GM19324 (cell line): ENCODE results near the gene CACNB4.
A peak's percentile ranks its signal among the peaks of the same experiment; 100 is the strongest.

ENCODE experiments used
- ATAC-seq: cut with Tn5 transposase; IDR thresholded peaks from one replicate; pipeline ENCODE4 v1.9.1; 2021; ENCODE audit warnings: mild to moderate bottlenecking, moderate library complexity; ENCODE audit not compliant: unreplicated experiment, low FRiP score

CACNB4 gene

DNA sequence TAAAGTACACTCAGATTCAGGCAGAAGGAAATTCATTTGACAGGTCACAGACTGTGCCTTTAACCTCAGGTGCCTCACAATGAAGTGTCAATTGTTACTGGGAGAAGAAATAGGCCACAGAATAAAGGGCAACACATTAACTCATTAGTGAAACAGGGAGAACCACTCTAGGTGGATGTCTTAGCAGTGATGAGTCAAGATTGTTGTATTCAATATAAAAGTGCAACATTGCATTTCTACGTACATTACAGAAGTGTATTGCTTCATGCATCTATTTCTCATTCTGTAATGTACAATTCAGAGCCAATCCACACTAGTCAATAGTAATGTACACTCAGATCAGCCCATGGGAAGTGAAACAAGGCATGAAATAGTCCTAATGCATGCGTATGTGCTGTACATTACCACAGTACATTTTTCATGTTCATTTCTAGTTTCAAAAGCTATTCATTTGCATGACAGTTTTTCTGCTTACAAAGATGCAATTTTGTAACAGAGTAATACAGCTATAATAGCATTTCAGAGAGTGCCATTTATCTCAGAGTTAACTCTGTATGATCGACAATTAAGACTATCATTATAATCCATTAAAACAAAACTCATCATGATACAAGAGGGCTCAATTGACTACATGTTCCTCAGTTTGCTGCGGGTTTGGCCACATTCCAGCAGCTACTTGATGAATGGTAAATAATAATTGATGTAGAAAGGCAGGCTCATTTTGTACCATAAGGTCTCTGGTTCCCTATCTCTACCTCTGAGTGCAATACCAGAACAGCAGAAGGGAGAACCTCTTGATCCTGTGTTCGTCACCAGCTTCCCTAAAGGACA, 258.4 kb downstream of the CACNB4 start:
- peak; percentile 95 for ATAC-seq

DNA sequence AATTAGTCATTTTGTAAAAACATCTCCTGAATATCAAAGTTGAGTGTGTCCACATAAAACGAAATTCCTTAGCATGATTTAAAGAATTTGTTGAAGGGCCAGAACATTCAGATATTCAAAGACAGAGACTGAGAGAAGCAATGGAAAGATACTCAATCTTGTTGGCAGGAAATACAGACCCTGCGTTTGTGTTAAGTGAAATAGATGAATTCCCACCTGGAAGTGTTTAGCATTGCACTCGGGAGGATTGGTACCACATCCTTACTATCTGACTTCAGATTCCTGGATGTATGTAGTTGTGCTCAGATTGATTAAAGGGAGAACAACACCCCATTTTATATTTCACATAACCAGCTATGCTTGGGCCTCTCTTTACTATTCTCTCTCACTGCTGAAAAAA, 260.9 kb downstream of the CACNB4 start:
- ATAC-seq: no peak

DNA sequence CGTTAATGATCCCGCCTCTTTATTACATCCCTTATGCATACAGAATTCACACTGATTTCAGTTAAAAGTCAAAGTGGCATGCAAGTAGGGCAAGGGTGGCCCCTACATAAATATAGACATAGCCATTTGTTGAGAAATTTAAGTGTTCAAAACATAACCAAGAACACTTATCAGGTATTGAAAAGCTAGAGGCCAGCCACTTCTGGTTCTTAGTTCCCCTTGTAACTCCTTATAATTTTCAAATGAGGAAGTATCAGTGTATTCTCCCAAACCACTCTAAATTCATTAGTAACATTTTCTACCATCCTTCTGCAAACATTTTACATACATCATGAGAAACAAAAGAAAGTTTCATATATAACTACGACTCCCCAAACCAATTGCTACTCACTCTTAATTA, 264.9 kb downstream of the CACNB4 start:
- no peak for ATAC-seq

DNA sequence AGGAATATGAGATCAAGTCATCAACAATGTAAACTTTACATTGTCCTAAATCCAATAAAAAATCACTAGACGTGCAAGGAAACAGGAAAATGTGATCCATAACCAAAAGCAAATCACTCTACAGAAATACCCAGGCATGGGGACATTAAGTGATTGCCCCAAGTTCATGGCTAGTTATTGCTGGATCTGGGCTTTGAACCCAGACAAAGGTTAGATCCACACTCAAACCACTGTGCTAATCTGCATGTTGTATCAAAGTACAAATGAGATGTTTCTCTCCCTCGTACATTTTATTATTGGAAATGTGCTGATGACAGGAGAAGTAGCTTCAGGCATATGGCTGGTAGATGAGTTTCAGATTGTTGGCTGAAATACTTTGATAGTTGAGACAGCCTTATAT, 267.9 kb downstream of the CACNB4 start:
- no peak for ATAC-seq

DNA sequence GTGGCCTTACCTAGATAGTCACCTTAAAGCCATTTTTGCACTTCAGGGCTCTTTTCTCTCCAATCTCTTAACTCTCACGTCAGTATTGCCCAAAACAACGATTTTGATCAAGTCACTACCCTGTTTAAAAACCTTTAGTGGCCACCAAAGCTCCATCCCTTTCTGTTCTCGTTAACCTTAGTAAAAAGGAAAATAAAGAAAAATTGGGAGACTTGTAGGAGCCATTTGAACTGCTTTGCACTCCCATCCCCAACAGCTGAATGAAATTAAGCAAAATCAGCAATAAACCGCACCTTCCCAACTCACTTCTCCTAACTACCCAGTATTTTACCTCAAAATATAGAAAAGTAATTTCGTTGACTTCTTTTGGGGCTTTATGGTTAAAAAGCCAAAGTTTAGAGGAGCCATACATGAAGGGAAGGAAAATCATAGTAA, 269.9 kb downstream of the CACNB4 start:
- ATAC-seq: no peak

DNA sequence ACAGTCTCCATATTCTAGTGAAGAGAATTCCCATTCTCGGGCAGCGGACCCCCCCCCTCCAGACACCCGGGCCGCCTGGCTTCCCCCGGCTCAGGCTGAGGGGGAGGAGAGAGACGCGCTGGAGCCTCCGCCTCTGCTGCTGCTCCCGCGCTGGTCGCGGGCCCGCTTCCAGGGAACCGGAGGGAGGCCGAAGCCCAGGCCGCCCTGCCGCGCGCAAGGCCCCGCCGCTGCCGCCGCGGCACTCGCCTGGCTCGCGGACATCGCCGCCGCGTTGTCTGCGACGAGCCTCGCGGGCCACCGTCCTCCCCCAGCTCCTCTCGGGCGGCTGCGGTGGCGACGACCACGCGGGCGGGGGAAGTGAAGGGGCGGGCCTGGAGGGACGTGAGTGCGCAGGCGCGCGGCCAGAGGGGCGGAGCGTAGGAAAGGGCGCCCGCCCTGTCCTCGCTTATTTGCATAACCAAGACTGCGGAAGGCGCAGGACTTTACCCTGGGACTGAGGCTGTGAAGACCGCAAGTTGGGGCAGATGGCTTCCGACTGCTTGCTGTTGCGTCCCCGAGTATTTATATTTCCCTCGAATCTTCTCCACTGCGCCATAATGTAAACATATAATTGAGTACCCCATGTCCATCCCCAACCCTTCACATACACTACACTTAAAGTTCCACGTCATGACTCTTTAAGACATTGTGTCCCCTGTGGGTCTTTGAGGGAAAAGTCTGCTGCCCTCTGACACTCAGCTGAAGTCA, 270.5 kb downstream of the CACNB4 start, which contains the start of gene ARL5A:
ARL5A (minus strand) TSS at position 279 of the 747 bp plus-strand sequence; CDS start at position 34, 245 bp downstream.
- peak; percentile 95 for ATAC-seq

DNA sequence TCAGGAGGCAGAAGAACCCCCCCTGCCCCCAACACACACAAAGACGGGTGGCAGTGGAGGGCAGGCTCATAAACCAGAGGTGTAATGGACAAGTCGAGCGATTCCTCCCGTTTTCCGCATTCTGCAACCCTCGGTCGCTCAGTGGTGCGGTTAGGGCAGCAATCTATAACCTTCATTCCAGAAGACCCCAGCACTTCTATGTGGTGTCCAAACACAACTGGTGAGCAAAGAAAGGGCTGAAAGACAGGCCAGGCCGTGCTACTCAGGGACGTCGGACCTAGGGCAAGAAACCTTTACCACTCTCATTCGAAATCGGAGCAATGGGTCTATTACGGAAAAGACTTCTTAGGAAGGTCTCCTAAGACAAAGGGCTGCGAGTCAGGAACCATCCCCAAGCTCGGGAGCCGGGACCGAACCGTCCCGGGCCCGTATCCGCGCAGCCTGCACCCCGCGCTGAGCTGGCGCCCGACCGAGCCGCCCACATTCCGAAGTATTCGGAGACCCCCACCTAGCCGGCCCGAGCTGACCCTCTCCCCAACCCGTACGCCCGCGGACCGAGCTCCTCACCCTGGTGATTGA, 271.2 kb downstream of the CACNB4 start:
- ATAC-seq: peak; percentile 25

DNA sequence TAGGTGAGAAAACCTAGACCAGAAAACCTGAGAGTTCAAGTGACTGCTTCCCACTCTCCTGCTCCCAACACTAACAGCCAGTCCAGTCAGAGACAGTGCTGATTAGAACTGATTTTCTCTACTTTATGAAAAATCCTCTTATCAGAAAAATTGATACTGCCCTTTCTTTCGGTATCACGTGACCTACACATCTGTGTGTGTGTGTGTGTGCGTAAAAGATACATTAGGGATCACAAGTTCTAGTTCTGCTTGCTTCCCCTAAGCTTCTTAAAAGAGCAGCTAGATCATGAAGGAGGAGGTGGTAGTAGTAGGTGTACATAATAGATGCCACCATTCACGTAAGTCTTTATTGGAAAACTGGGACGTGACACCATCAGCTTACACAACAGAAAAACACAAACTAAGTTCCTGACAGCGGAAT, 272.1 kb downstream of the CACNB4 start:
- ATAC-seq: no peak

DNA sequence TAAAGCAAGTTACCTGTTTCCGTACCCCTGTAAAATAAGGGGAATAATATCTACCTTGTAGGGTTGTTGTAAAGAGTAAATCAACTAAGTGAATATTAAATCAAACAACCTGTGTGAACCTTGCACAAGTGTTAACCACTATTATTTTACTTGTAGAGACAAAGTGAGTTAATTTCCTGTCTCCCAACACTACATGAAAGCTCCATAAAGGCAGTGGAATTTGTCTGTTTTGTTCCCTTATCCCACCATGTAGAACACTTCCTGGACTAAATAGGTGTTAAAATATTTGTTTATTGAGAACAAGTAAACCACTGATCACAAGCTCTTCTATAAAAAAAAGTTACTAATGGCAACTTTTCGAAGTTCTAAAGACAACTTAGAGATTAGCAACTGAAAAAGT, 274.0 kb downstream of the CACNB4 start:
- ATAC-seq: no peak

DNA sequence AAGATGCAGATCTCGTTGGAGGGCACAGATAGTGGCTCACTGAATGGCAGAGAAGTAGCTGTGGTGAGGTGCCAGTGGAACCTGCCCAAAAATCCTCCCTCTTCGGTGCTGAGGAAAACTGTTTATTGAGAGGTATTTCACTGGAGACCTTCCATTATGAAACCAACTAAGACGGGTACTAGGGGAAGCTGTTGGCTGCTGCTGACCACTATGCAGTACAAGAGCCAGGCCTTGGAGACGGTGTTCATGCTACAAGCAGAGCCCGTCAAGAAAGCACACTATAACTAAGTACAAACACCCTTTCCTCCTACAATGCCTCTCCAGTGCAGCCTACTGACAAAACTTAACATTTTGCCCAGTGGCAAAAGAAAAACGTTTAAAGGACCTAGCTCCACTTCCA, 275.2 kb downstream of the CACNB4 start:
- no peak for ATAC-seq

DNA sequence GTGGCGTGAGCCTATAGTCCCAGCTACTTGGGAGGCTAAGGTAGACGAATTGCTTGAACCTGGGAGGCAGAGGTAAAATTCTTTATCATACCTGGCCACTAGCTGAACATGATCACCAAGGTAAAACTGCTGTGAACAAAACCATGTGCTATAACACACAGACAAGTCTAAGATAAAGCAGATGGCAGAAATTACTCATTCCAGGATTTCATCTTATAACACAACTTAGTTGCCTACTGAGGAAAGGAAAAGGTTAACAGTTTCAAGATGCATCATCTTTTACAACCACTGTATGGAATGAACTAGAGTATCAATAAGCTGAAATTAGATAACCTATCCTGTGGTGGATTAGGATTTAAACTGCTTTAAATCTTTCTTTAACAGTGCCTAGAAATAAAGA, 278.9 kb downstream of the CACNB4 start:
- no peak for ATAC-seq

DNA sequence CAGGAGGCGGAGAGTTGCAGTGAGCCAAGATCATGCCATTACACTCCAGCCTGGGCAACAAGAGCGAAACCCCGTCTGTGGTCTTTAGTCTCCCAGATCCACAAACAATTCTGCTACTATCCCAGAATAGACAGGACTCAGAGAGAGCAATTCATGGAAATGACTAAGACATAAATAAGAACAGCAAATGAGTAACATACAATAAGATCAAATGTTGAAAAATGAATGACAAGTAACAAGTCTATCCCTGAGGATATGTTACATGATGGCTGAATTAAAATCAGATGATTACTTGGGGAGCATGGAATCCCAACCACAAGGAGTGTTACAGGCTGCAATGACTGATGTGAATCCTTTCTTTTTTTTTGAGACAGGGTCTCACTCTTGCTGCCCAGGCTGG, 280.9 kb downstream of the CACNB4 start:
- no peak for ATAC-seq

DNA sequence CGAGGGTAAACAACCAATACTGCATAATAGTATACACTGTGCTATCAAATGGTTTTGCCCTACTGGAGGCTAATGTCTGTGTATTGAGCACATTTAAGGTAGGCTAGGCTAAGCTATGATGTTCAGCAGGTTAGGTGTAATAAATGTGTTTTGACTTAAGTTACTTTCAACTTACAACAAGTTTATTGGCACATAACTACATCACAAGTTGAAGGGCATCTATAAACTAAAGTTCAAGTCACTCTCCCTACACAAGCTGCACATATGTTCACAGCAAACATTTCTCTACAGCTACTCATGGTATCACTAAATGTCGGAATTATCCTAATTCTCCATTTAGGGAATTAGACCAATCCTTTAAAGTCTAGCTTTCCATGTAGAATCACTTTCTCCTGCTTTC, 282.0 kb downstream of the CACNB4 start:
- no peak for ATAC-seq

DNA sequence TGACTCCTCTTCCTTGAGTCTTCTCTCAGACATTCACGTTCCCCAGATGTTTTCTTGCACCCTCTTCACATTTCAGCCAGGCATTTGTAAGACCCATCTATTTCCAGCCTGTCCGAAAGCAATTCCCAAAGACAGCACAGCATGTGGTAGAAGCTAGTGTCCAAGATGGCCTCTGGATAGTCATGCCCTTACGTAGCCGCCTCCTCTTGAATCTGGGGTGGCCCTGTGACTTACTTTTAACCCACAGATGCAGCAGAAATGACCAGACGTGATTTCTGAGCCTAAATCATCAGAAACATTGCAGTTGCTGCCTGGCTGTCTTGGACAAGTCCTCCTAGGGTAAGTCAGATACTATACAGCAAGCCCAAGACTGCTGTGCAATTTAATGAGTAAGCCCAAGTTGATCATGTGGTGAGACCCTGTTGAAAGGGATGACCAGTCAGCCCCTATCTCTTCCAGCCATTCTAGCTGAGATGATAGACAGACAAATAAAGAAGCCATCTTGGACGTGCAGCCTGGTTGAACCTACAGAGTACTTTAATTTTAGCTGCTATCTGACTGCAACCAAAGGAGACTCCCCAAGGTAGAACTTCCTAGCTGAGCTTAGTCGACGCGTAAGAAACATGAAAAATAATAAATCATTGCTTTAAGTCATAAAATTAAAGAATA, 282.9 kb downstream of the CACNB4 start:
- no peak for ATAC-seq

DNA sequence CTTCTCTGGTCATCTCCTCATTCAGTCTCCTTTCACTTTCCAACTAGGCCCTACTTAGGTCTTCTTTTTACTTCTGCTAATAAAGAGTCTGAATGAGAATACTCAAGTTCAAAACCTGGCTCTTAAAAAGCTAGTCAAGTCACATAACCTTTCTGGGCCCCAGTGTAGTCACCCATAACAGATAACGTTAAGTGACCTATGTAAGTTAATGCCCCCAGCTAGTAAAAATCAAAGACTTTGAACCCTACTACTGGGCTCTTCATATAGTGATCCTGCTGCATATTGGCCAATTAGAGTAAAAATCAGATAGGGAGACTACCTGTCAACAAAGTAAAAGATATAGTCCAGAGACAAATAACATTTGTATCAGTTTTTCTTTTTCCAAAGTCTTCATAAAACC, 288.4 kb downstream of the CACNB4 start:
- ATAC-seq: no peak

DNA sequence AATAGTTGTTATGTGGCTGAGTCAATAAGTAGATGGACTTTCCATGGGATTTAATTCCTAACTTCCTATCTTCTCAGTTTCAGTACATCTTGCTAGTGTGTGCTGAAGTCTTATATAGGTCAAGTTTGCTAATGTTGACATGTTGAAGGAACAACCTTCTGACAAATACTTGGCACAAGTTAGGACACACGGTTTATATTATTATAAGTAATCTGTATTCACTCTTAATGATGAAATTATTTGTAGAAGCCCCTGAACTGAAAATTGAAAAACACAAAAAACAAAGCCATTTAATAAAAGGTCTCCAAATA, 289.8 kb downstream of the CACNB4 start:
- ATAC-seq: no peak

DNA sequence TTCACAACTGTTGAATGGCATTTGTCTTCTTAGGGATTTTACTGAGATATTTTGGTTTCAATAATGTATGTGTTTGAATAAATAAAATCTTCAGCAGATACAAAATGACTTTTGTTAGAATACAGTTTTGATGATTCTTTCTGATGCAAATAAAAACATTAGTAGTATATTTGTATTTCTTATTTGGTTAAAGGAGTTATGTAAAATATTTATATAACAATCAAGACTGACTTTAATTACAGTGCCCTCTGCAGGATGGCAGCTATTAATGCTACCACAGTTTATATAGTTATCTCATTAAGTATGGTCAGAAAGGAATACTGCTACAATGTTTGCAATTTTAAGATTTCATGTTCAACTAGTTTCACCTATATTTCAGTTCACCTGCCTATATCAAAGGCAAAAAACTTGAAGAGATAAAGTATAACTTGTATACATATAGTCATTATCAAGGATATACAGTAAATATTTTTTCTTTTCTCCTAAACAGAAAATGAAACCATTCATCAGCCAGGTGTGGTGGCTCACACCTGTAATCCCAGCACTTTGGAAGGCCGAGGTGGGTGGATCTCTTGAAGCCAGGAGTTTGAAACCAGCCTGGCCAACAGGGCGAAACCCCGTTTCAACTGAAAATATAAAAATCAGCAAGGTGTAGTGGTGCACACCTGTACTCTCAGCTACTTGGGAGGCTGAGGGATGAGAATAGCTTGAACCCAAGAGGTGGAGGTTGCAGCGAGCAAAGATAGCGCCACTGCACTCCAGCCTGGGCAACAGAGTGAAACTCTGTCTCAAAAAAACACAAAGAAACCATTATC, 290.4 kb downstream of the CACNB4 start:
- ATAC-seq: no peak

DNA sequence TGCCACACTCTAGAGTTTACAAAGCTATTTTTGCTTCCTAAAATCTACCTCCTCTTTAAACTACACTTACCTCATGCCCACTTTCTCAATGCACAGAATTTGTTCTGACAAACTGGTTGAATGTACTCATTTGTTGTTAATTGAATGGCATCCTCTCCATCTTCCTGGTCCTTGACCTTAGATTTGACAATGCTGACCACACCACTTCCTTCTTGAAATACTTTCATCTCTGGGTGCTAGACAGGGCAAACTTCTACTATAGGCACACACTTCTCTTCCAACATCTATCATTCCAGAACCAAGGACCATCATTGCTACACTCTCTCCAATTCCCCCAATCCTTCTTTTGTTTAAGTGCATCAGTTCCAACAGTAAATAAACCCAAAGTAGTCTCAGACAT, 292.9 kb downstream of the CACNB4 start:
- no peak for ATAC-seq

DNA sequence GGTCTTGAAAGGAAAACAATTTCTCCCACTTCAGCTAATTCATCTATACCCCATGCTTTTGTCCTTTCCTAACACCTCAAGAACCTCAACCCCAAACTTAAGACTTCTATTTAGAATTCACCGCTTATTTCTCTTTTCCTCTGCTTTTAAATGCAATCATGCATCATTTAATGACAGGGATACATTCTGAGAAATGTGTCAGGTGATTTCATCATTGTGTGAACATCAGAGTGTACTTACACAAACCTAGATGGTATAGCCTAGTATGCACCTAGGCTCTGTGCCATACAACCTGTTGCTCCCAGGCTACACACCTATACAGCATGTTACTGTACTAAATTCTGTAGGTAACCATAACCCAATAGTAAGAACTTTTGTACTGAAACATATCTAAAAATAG, 293.5 kb downstream of the CACNB4 start:
- no peak for ATAC-seq

DNA sequence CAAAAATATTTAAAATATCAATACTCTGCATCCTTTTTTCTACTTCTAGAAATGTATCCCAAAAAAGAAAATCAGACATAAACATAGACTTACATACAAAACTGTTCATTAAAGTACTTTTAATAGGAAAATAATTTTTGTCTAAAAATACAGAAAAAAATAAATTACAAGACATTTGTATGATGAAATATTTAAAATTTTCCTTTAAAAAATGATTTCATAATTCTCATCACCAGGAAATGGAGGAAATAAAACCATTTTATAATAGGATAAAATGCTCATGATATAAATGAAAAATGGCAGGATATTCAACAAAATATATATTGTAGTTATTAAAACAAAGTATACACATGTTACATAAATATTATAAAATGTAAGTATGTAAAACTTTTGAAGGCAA, 295.0 kb downstream of the CACNB4 start:
- no peak for ATAC-seq
